ENCODE measurements around the gene AAK1.
A peak's percentile ranks its signal among the peaks of the same experiment; 100 is the strongest.

AAK1 gene

DNA sequence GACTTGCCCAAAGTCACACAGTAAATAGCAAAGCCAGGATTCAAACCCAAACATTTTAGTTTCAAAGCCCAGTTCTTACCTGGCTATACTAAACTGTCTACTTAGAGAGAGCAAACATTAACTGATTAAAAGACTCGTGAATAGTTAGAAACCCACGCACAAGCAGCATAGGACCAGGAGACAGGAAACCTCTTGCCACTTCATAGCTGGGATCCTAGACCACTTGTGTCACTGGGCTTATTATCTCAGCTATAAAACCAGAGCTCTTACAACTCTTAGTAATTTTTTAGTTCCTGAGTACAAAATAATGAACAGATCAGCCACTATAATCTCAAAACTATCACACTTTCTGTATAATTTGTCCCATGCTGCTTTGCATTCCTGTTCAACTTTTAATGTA lies 2.4 kb upstream of the AAK1 start:
- no peaks in the 10 kb centered on the region for H3K9me3 ChIP-seq (replicated peaks in 1 of 11)
- H4K20me1 ChIP-seq = peaks cover under 1 to 11% (median 9%) of the 10 kb centered on the region in 11 experiments; a peak in 15 of 22 replicates
- H3K9ac ChIP-seq = peak overlapping the region in 1 of 11 experiments; percentile 98; a peak in 1 of 22 replicates
- no peaks in the 10 kb centered on the region for H3K27me3 ChIP-seq
- TF ChIP-seq Cebpa-rat (IDR thresholded peaks at IDR 0.05) = no peak
- H3K36me3 ChIP-seq = peaks cover 0 to 4% (median 0%) of the 10 kb centered on the region in 11 experiments; a peak in 1 of 22 replicates
- no peak overlapping the region for H3K27ac ChIP-seq
- peak overlapping the region; percentile 83 to 96 (median 90) for H3K4me2 ChIP-seq
- peaks cover 55 to 69% (median 59%) of the 10 kb centered on the region in 10 experiments for H3K4me1 ChIP-seq
- H3K4me3 ChIP-seq = peak overlapping the region in 1 of 10 experiments; percentile 93; a peak in 1 of 20 replicates

DNA sequence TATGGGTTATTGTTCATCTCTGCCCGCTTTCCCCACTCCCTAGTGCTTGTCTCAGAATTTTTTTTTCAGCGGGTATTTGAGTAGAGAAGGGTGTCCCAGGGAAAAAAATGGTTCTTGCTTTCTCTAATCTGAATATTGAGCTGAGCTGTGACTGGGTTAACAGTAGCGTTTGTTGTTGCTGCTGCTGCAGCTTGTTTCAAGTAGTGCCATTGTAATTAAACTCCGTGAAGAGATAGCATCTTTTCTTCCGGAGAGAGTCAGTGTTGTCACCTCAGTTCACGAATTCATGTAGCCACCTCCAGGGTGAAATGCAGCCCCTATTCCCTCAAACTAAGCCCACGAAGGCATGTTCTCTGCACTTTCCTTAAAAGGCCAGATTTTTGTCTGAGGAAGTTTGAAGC lies 1.5 kb upstream of the AAK1 start:
- Histone ChIP-seq H3K36me3 (peaks cover 0 to 12% (median 4%) of the 10 kb centered on the region in 11 experiments; a peak in 8 of 22 replicates), H3K9me3 (replicated peaks in 1 of 11) (no peaks in the 10 kb centered on the region), H3K4me3 (peak overlapping the region; percentile 84 to 98 (median 93)), H3K4me1 (peaks cover 56 to 70% (median 62%) of the 10 kb centered on the region in 10 experiments), H3K4me2 (peak overlapping the region; percentile 83 to 96 (median 90)), H3K27ac (peak overlapping the region; percentile 90 to 99 (median 95); a peak in 20 of 22 replicates), H3K9ac (peak overlapping the region; percentile 89 to 98 (median 95)), H4K20me1 (peaks cover 5 to 20% (median 18%) of the 10 kb centered on the region in 11 experiments; a peak in 16 of 22 replicates), H3K27me3 (no peaks in the 10 kb centered on the region)
- TF ChIP-seq Cebpa-rat (IDR thresholded peaks at IDR 0.05) = no peak

DNA sequence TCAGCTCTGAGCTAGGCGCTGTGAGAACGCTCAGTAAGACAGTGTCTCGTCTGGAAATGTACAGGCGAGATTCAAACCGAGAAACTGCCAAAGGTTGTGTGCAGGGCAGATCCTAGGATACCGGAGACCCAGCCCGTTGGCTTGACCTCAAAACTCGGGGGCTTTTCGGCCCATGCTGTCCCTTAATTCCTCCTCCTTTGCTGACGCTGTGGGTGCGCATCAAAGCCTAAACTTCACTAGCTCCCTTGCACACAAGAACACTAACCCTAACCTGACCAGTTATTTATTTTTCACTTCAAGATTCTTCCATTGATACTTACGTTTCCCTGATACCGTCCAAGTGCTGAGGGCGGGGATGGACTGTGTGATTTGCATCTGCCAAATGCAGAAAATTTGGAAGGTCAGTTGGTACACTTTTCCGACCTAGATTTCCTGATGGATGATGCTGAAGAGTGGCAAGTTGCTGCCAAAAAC lies 1.0 kb upstream of the AAK1 start:
- peaks cover 5 to 25% (median 22%) of the 10 kb centered on the region in 11 experiments; a peak in 17 of 22 replicates for H4K20me1 ChIP-seq
- H3K9me3 ChIP-seq (replicated peaks in 1 of 11) = no peaks in the 10 kb centered on the region
- peak overlapping the region; percentile 83 to 96 (median 90) for H3K4me2 ChIP-seq
- H3K9ac ChIP-seq = peak overlapping the region; percentile 89 to 98 (median 95)
- peak overlapping the region; percentile 84 to 98 (median 93) for H3K4me3 ChIP-seq
- H3K27me3 ChIP-seq = no peaks in the 10 kb centered on the region
- H3K27ac ChIP-seq = peak overlapping the region; percentile 90 to 99 (median 95)
- TF ChIP-seq Cebpa-rat (IDR thresholded peaks at IDR 0.05) = no peak
- peaks cover 60 to 73% (median 66%) of the 10 kb centered on the region in 10 experiments for H3K4me1 ChIP-seq
- peaks cover 0 to 13% (median 4%) of the 10 kb centered on the region in 11 experiments; a peak in 12 of 22 replicates for H3K36me3 ChIP-seq

DNA sequence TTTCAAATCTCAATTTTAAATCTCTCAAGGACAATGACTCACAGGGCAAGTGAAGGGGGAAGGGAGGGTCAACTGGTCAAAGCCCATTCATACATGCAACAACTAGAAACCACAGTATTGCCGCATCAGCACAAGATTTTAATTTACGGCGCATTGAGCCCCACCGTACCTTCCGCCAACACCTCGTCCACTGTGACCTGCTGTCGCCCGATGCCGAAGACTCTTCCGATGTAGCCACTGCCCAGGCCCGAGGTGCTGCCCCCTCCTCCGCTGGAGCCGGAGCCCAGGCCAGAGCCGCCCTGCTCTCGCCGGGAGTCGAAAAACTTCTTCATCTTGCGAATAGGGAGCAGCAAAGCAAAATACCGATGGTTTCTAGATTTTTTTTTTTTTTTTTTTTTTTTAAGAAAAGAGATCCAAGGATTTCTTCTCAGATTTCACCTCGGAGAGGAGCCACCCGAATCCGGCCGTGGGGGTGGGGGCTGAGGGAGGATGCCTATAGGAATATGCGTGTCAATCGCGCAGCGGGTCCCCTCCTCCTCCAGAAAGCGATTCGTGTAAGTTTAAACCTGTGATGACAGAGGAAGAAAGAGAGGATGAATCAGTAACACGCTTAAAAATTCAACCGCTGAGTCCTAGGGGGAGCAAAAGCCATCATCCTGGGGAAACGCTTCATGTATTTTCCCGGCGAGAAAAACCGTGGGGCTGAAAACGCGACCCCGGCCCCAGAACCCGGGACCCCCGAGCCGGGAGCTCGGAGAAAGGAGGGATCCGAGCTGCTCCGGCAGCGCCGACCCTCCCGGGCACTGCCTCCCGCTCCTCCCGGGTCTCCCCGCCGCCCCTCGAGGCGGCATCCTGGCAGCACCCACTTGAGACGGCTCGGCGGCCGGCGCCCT lies 584 bp downstream of the AAK1 start:
- Histone ChIP-seq H4K20me1 (peaks cover 14 to 41% (median 37%) of the 10 kb centered on the region in 11 experiments; a peak in 18 of 22 replicates), H3K9ac (peak overlapping the region; percentile 89 to 98 (median 95)), H3K27ac (peak overlapping the region; percentile 90 to 99 (median 95)), H3K4me3 (peak overlapping the region; percentile 84 to 98 (median 93)), H3K27me3 (no peaks in the 10 kb centered on the region), H3K9me3 (replicated peaks in 1 of 11) (no peaks in the 10 kb centered on the region), H3K4me2 (peak overlapping the region; percentile 83 to 99 (median 92)), H3K36me3 (peaks cover under 1 to 29% (median 13%) of the 10 kb centered on the region in 11 experiments; a peak in 16 of 22 replicates), H3K4me1 (peaks cover 68 to 78% (median 71%) of the 10 kb centered on the region in 10 experiments)
- no peak for TF ChIP-seq Cebpa-rat (IDR thresholded peaks at IDR 0.05)

DNA sequence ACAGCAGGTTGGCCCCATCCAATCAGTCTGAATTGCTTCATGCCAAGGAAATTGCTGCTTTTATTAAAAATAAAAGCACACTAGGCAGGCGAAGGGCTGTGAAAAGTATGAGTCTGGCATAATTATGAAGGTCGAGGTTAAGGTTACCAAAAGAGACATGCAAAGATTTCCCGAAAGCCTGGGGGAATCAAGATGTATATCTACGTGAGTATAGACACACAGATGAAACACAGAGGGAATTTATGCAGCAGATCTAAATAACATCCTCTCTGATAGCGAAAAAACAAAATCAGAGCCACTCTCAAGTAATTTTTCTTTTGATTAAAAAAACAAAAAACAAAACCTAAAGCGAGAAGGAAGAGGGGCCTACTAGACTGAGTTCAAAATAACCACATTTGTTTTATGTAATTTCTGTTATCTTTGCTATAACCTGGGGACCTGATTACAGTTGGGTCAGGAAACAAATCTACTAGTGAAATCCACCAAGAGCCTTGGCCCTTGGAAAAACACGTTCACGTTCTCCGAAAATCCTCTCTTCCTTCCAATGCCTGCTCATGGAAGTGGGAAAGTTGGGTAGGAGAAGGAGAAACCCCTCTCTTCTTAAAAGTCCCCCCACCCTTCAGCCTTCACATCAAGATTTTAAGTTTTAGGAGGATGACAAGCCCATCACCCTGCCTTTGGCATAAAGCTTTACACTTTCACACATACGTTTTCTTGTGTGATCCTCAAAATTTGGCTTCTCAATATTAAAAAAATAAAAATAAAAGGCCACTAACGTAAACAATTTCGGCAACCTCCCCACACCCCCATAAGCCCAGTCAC lies 1.4 kb downstream of the AAK1 start:
- Histone ChIP-seq H3K9ac (peak overlapping the region; percentile 89 to 98 (median 95)), H3K9me3 (replicated peaks in 1 of 11) (no peaks in the 10 kb centered on the region), H3K27ac (peak overlapping the region; percentile 90 to 99 (median 95); a peak in 21 of 22 replicates), H3K4me1 (peaks cover 65 to 80% (median 71%) of the 10 kb centered on the region in 10 experiments), H3K4me3 (peak overlapping the region; percentile 84 to 98 (median 93)), H3K36me3 (peaks cover 9 to 38% (median 21%) of the 10 kb centered on the region in 11 experiments; a peak in 21 of 22 replicates), H3K27me3 (no peaks in the 10 kb centered on the region), H4K20me1 (peaks cover 15 to 49% (median 41%) of the 10 kb centered on the region in 11 experiments; a peak in 18 of 22 replicates), H3K4me2 (peak overlapping the region; percentile 83 to 99 (median 92))
- no peak for TF ChIP-seq Cebpa-rat (IDR thresholded peaks at IDR 0.05)

DNA sequence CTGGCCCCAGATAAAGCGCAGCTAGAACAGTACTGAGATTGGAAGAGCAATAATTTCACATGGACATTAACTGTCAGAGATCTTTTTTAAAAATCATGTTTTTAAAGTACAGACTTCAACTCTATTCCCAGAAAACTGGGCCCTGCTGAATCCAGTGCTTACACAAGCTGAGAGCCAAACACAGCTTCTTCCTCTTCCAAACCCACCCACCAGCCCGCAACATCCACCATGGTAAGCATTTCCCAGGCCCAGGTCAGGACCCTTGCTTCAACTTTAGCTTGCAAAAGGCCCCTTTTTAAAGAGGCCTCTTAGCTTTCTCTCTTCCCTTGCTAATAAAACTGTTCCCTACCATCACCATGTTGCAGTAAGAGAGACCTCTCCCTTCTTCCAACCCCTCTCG lies 2.1 kb downstream of the AAK1 start:
- peaks cover 15 to 55% (median 43%) of the 10 kb centered on the region in 11 experiments; a peak in 18 of 22 replicates for H4K20me1 ChIP-seq

DNA sequence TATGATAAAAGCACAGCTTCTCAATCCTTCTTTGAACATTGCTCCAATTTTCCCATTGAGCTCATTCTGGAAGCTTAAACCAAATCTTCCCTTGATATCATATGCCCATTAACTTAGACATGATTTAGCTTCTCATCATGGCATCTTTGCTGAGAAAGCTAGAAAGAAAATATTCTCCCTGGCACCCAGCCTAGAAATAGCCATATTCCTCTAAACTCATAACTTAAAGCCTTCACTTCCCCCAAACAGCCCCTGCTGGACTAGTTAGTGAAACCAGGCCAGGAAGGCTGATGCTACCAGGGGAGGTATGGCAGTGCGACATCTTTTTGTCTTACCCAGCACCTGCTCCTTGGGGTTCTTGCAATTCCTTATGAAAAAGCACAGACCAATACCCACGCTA lies 4.3 kb downstream of the AAK1 start:
- Histone ChIP-seq H3K4me1 (peaks cover 42 to 75% (median 60%) of the 10 kb centered on the region in 10 experiments), H3K4me3 (peak overlapping the region in 2 of 10 experiments; percentile 4 to 91; a peak in 2 of 20 replicates), H4K20me1 (peaks cover 15 to 77% (median 43%) of the 10 kb centered on the region in 11 experiments; a peak in 18 of 22 replicates), H3K9ac (0 out of 22 replicates have a peak overlapping the region, but pooled peaks of 1 of the 11 experiments have one; percentile 98), H3K4me2 (peak overlapping the region; percentile 83 to 99 (median 92)), H3K36me3 (peaks cover 21 to 63% (median 44%) of the 10 kb centered on the region in 11 experiments; a peak in 21 of 22 replicates), H3K27me3 (no peaks in the 10 kb centered on the region), H3K9me3 (replicated peaks in 1 of 11) (no peaks in the 10 kb centered on the region), H3K27ac (no peak overlapping the region)
- TF ChIP-seq Cebpa-rat (IDR thresholded peaks at IDR 0.05) = no peak

More for the DNA sequence above, 2.1 kb downstream of the AAK1 start:
- Histone ChIP-seq H3K9ac (peak overlapping the region; percentile 89 to 98 (median 95)), H3K27ac (peak overlapping the region; percentile 19 to 99 (median 95); a peak in 18 of 22 replicates), H3K27me3 (no peaks in the 10 kb centered on the region), H3K4me2 (peak overlapping the region; percentile 83 to 99 (median 92)), H3K9me3 (replicated peaks in 1 of 11) (no peaks in the 10 kb centered on the region), H3K4me1 (peaks cover 62 to 79% (median 67%) of the 10 kb centered on the region in 10 experiments), H3K36me3 (peaks cover 15 to 44% (median 27%) of the 10 kb centered on the region in 11 experiments; a peak in 21 of 22 replicates), H3K4me3 (peak overlapping the region; percentile 84 to 98 (median 93))
- no peak for TF ChIP-seq Cebpa-rat (IDR thresholded peaks at IDR 0.05)

DNA sequence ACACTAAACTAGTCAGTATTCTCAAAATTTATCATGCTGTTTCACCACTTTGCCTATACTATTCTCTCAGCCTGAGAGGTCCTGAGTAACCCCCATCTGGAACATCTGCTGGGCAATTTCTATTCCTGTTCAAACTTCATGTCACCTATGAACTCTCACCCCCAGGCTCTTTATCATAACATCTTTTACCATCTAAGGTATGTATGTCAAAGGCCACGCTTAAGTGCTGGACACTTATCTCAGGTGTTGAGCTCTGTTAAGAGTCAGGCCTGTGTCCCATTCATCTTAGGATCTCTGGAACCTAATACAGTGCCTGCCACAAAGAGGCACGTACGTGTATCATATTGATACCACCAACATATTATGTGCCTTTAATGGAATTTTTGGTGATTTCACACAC lies 4.9 kb downstream of the AAK1 start:
- Histone ChIP-seq H3K36me3 (peaks cover 21 to 69% (median 45%) of the 10 kb centered on the region in 11 experiments; a peak in 21 of 22 replicates), H3K9ac (no peak overlapping the region), H3K4me2 (peak overlapping the region; percentile 58 to 99 (median 90)), H4K20me1 (peaks cover 15 to 83% (median 43%) of the 10 kb centered on the region in 11 experiments; a peak in 18 of 22 replicates), H3K4me1 (peaks cover 42 to 79% (median 66%) of the 10 kb centered on the region in 10 experiments), H3K27ac (no peak overlapping the region), H3K4me3 (no peak overlapping the region), H3K27me3 (no peaks in the 10 kb centered on the region), H3K9me3 (replicated peaks in 1 of 11) (no peaks in the 10 kb centered on the region)
- TF ChIP-seq Cebpa-rat (IDR thresholded peaks at IDR 0.05) = no peak
